HepG2 (cell line): Measurements from ENCODE around the gene PTPN20. TPM values are rescaled to one million over a fixed set of nuclear protein-coding genes. Genes with fewer than 3 reads are reported as not detected.
"Not testable (repeated sequence)": the region's sequence is repeated elsewhere in the genome, so short reads cannot be mapped to it uniquely, and the experiment has no call there.

Experiments used
- ATAC-seq: fragments of 200-7000 bp; cut with Tn5 transposase; 3 replicates; pipeline ENCODE4 v1.9.1; 2020; ENCODE audit warnings: mild to moderate bottlenecking, moderate library complexity
- BruUV-seq: library from RNA; stranded (reverse); fragments of 400-500 nt; replicated peaks from 2 replicates; lab custom pipeline; 2021; lab: Mats Ljungman, UMichigan
- CTCF ChIA-PET: fragments of 300-600 bp; formaldehyde crosslinking; extraction: SDS; loops from one replicate; lab custom pipeline; 2021; ENCODE audit warnings: low total read pairs, inconsistent platforms, low intra/inter-chr PET ratio; lab: Yijun Ruan, JAX
- POLR2A ChIA-PET: fragments of 350-600 bp; sonication (Branson Sonifier 250); formaldehyde crosslinking; loops from one replicate; lab custom pipeline; 2020; ENCODE audit warnings: antibody characterized with exemption, inconsistent platforms; lab: Yijun Ruan, JAX
- DNase-seq: peaks from one replicate; pipeline ENCODE4 v3.0.0-alpha.2; 2015; ENCODE audit warnings: low spot score
- FAIRE-seq: peaks from 3 replicates; lab custom pipeline; 2011; peaks lifted over from hg19 to GRCh38; lab: Jason Lieb, UNC
- H2AFZ ChIP-seq: one replicate; pipeline ENCODE4 v1.6.1; 2011; ENCODE audit warnings: low read length, inconsistent platforms
- H3K27ac ChIP-seq: fragments of 300-600 bp; 3 replicates; pipeline ENCODE4 v1.8.0; 2011; ENCODE audit warnings: mixed run types, mild to moderate bottlenecking, mixed read lengths, low read length, inconsistent platforms; ENCODE audit not compliant: insufficient read depth; ENCODE audit errors: extremely low read length
- H3K27me3 ChIP-seq, 2 experiments: fragments of 200-600 bp in 1 of 2; 2 replicates in 1 of 2; 3 replicates in 1 of 2; pipeline versions ENCODE4 v1.6.0 to v1.8.0; 2011; ENCODE audit warnings: low read length in 2 of 2, mild to moderate bottlenecking in 2 of 2, moderate library complexity in 2 of 2, inconsistent platforms in 1 of 2; ENCODE audit not compliant: insufficient read depth in 2 of 2, control insufficient read depth in 1 of 2
- H3K36me3 ChIP-seq, 2 experiments: fragments of 200-600 bp in 1 of 2; replicated peaks in 1 of 2; 2 replicates in 1 of 2; 3 replicates in 1 of 2; pipeline versions ENCODE4 v1.5.1 to v1.8.0; 2011; ENCODE audit warnings: low read length in 2 of 2, inconsistent platforms in 1 of 2; ENCODE audit not compliant: insufficient read depth in 2 of 2, control insufficient read depth in 1 of 2
- H3K4me1 ChIP-seq: 2 replicates; pipeline ENCODE4 v1.5.1; 2012; ENCODE audit warnings: low read length, inconsistent platforms; ENCODE audit not compliant: insufficient read depth
- H3K4me2 ChIP-seq: 2 replicates; pipeline ENCODE4 v1.6.0; 2011; ENCODE audit warnings: low read depth, low read length, inconsistent platforms
- H3K4me3 ChIP-seq, 3 experiments: fragments of 200-600 bp in 1 of 3; sonication (generic), shearing (Covaris generic) in 1 of 3; replicated peaks in 1 of 3; 2 replicates each; pipeline ENCODE4 v1.5.1; 2011 to 2016; ENCODE audit warnings: low read length in 3 of 3, inconsistent platforms in 2 of 3, low read depth in 2 of 3, mild to moderate bottlenecking in 2 of 3, control low read depth in 1 of 3, mixed read lengths in 1 of 3; ENCODE audit not compliant: insufficient read depth in 1 of 3
- H3K79me2 ChIP-seq: one replicate; pipeline ENCODE4 v1.6.1; 2011; ENCODE audit warnings: low read length, inconsistent platforms; ENCODE audit not compliant: insufficient read depth
- H3K9ac ChIP-seq: 2 replicates; pipeline ENCODE4 v1.6.0; 2011; ENCODE audit warnings: mild to moderate bottlenecking, low read depth, low read length, inconsistent platforms; ENCODE audit not compliant: insufficient read depth
- H3K9me3 ChIP-seq: 2 replicates; pipeline ENCODE4 v1.5.1; 2012; ENCODE audit warnings: mild to moderate bottlenecking, low read length
- H4K20me1 ChIP-seq: 2 replicates; pipeline ENCODE4 v1.6.0; 2011; ENCODE audit warnings: inconsistent platforms, mild to moderate bottlenecking, low read length, moderate library complexity; ENCODE audit not compliant: insufficient read depth
- WGBS: methylation state at CpG from one replicate; pipeline ENCODE4 v1.1.6; 2017; ENCODE audit warnings: low lambda C conversion rate; 5-methylcytosine and 5-hydroxymethylcytosine counted together
- in situ Hi-C: cut with HindIII; loops from 2 replicates; pipeline ENCODE4 v1.10.0; 2017; ENCODE audit warnings: low pct_unique_long_range_greater_than_20kb; ENCODE audit not compliant: extremely low pct_ligation_motif_present
- intact Hi-C: fragments of 100-400 bp; cut with micrococcal nuclease; formaldehyde crosslinking; loops from one replicate; pipeline ENCODE4 v1.10.0; 2022; ENCODE audit not compliant: unreplicated experiment
- polyA plus RNA-seq, 8 experiments: library from polyadenylated mRNA; depleted of rRNA in 3 of 8; stranded (reverse) in 7 of 8; unstranded in 1 of 8; fragments of >200 nt; fragmentation: Illumina TruSeq in 4 of 8; extraction: Trizol in 4 of 8; gene quantifications; 2 replicates each; pipeline versions ENCODE4 v1.2.1 to v1.2.3, GENCODE V29; 2011 to 2016; ENCODE audit warnings: low read depth in 4 of 8, missing spikeins in 1 of 8, mixed read lengths in 1 of 8; ENCODE audit not compliant: insufficient read depth in 1 of 8
- total RNA-seq, 5 experiments: library from RNA; depleted of rRNA; stranded (reverse); fragments of >200 nt; fragmentation: Illumina TruSeq; extraction: Trizol; gene quantifications; 2 replicates each; pipeline ENCODE4 v1.2.3, GENCODE V29; 2016; ENCODE audit warnings: low read depth in 1 of 5

Gene PTPN20
- total and polyA plus RNA-seq, 2 of the 13 experiments (the other 11 are each of a cell fraction or from before 2014, with no cell fraction given): not detected

- H3K27ac ChIP-seq, DNase-seq, H3K4me1 ChIP-seq, H3K79me2 ChIP-seq, H3K4me3 ChIP-seq, intact Hi-C loops, POLR2A ChIA-PET, H4K20me1 ChIP-seq, in situ Hi-C loops, H2AFZ ChIP-seq, H3K27me3 ChIP-seq, H3K36me3 ChIP-seq, H3K9ac ChIP-seq, CTCF ChIA-PET, H3K4me2 ChIP-seq, BruUV-seq, H3K9me3 ChIP-seq, FAIRE-seq, ATAC-seq: not testable (repeated sequence)
- no CpG with 5 or more reads among the region's 5 CpGs for WGBS
These were observed 37.7 kb downstream of the PTPN20 start for GRCh38 chr10:46948687-46949518.

DNA sequence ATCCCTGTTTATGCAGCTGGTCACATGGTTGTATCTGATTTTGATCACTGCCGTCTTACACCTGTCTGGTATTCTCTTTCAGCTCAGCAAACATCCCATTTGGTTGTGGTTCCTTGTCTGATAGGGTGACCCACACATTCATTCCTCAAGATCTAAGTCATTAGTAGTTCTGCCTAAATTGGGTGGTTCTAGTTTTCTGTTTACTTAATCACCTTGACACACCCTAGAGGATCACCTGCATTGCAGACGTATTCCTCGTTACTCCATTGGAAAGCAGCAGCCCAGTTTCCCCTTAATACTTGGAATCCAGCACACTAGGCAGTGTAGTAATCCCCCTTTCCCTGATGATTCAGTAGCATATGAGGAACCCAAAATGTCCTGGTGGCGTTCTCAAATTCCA lies 41.3 kb downstream of the PTPN20 start:
- H3K9ac ChIP-seq, DNase-seq, H3K4me3 ChIP-seq, FAIRE-seq, in situ Hi-C loops, H3K27me3 ChIP-seq, H3K27ac ChIP-seq, POLR2A ChIA-PET, H3K79me2 ChIP-seq, H4K20me1 ChIP-seq, intact Hi-C loops, ATAC-seq, CTCF ChIA-PET, H3K36me3 ChIP-seq, H3K4me2 ChIP-seq, H3K4me1 ChIP-seq, H3K9me3 ChIP-seq, BruUV-seq, H2AFZ ChIP-seq: not testable (repeated sequence)
- 0% methylated on average over 4 of the region's 4 CpGs for WGBS

GRCh38 chr10:46960742-46961141 lies 49.5 kb downstream of the PTPN20 start:
- DNase-seq, H3K9me3 ChIP-seq, H3K27me3 ChIP-seq, H3K4me1 ChIP-seq, H3K9ac ChIP-seq, FAIRE-seq, POLR2A ChIA-PET, H3K36me3 ChIP-seq, in situ Hi-C loops, H4K20me1 ChIP-seq, BruUV-seq, ATAC-seq, H3K27ac ChIP-seq, H3K4me2 ChIP-seq, intact Hi-C loops, CTCF ChIA-PET, H2AFZ ChIP-seq, H3K4me3 ChIP-seq, H3K79me2 ChIP-seq: not testable (repeated sequence)

GRCh38 chr10:46963356-46963755 lies 52.1 kb downstream of the PTPN20 start:
- H3K4me2 ChIP-seq, H3K27ac ChIP-seq, H4K20me1 ChIP-seq, H2AFZ ChIP-seq, DNase-seq, H3K4me3 ChIP-seq, intact Hi-C loops, CTCF ChIA-PET, H3K9me3 ChIP-seq, H3K27me3 ChIP-seq, ATAC-seq, H3K4me1 ChIP-seq, in situ Hi-C loops, H3K79me2 ChIP-seq, FAIRE-seq, POLR2A ChIA-PET, H3K9ac ChIP-seq, BruUV-seq, H3K36me3 ChIP-seq: not testable (repeated sequence)
- 34% methylated on average over 2 of the region's 2 CpGs for WGBS
